Measurements from ENCODE around the gene TCF7. TPM values are rescaled to one million over a fixed set of nuclear protein-coding genes. Genes with fewer than 3 reads are reported as not detected.
A peak's percentile ranks its signal among the peaks of the same experiment; 100 is the strongest.

Gene TCF7
- total RNA-seq, 1 experiment from 2014 or later = 18.2 TPM

DNA sequence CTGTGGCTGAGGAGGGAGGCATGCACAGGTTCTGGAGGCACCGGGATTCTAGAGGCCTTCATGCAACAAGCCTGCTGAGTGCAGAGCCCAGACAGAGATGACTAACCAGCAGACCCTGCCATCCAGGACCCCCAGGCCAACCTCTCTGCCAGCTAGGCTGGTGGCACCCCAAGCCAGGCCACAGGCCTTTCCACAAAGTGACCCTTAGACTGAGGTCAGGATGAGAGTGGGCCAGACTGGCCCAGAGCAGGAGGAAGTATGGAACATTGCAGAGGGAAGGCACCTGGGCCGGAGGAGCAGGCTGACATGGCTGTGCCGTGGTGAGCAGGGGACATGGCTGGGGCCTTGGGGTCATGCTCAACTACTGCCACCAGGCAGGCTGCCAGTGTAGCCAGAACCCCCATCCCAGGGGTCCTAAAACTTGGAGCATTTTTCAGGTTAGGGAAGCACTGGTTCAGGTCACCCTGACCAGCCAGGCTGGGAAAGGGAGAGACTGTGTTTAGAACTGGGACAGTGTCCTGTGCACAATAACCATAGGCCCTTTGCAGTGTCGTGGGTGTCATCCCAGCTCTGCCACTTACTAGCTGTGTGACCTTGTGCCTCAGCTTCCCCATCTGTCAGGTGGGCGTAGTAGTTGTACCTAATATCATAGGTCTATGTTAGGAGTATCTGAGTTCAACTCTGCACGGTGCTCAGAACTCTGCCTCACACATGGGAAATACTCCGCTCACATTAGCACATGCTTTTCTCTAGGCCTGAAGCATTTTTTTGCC is 17.3 kb downstream of the TCF7 start:
- no peaks in the 10 kb centered on the region for H3K27me3 Mint-ChIP-seq (ENCODE audit: low read depth)
- H3K9me3 Mint-ChIP-seq = no peaks in the 10 kb centered on the region
- no peak overlapping the region for H3K27ac ChIP-seq (ENCODE audit: insufficient read length, low read depth, low read length)
- H3K14ac ChIP-seq (ENCODE audit: insufficient read depth, low read length) = no peak overlapping the region
- no peak overlapping the region for H3K4me3 Mint-ChIP-seq
- H4K8ac ChIP-seq (replicated peaks; ENCODE audit: insufficient read length, low read depth, low read length) = no peak overlapping the region
- H3K79me1 ChIP-seq (ENCODE audit: insufficient read depth, low read depth, low read length, poor library complexity, severe bottlenecking) = no peaks in the 10 kb centered on the region
- no peak overlapping the region for H3K18ac ChIP-seq (ENCODE audit: insufficient read length, low read depth, low read length)
- no peak overlapping the region for H3K23ac ChIP-seq (ENCODE audit: insufficient read length, low read depth, low read length)
- H2AK5ac ChIP-seq (ENCODE audit: insufficient read length, low read length) = no peak overlapping the region
- H3K4me2 ChIP-seq (ENCODE audit: insufficient read depth, insufficient read length, low read length) = no peak overlapping the region
- no peaks in the 10 kb centered on the region; the same call in 1 of the 2 replicates for H3K79me2 ChIP-seq (ENCODE audit: insufficient read depth, low read length)
- no peaks in the 10 kb centered on the region for H3K27me3 ChIP-seq (ENCODE audit: insufficient read depth, low read length)
- H3K4me1 ChIP-seq (ENCODE audit: insufficient read depth, low read length) = no peaks in the 10 kb centered on the region
- no peak overlapping the region for H2BK120ac ChIP-seq (ENCODE audit: low read depth, low read length, poor library complexity, severe bottlenecking)
- H2BK20ac ChIP-seq (ENCODE audit: low read depth, low read length, poor library complexity, severe bottlenecking) = no peak overlapping the region
- H4K91ac ChIP-seq (ENCODE audit: insufficient read length, low read depth, low read length) = no peak overlapping the region
- H3T11ph ChIP-seq (ENCODE audit: low read length) = no peak overlapping the region
- no peaks in the 10 kb centered on the region for H3K9me3 ChIP-seq (ENCODE audit: control insufficient read depth, low read depth, low read length)
- no peak overlapping the region for H3K4ac ChIP-seq (ENCODE audit: low read depth, low read length)
- H2BK12ac ChIP-seq (ENCODE audit: insufficient read length, low read depth, low read length) = no peak overlapping the region
- peak overlapping the region in 1 of 3 experiments; percentile 39; a peak in 1 of 7 replicates for H3K27ac Mint-ChIP-seq
- WGBS (ENCODE audit: extremely low coverage, insufficient read length, low lambda C conversion rate) = no CpG with 5 or more reads among the region's 7 CpGs
- peaks cover 0 to 10% of the 10 kb centered on the region in 2 experiments for H3K4me1 Mint-ChIP-seq
- DNase-seq = no peak
- no peak overlapping the region for H2AFZ ChIP-seq (ENCODE audit: low read length)
- TF ChIP-seq, protein P1, sequence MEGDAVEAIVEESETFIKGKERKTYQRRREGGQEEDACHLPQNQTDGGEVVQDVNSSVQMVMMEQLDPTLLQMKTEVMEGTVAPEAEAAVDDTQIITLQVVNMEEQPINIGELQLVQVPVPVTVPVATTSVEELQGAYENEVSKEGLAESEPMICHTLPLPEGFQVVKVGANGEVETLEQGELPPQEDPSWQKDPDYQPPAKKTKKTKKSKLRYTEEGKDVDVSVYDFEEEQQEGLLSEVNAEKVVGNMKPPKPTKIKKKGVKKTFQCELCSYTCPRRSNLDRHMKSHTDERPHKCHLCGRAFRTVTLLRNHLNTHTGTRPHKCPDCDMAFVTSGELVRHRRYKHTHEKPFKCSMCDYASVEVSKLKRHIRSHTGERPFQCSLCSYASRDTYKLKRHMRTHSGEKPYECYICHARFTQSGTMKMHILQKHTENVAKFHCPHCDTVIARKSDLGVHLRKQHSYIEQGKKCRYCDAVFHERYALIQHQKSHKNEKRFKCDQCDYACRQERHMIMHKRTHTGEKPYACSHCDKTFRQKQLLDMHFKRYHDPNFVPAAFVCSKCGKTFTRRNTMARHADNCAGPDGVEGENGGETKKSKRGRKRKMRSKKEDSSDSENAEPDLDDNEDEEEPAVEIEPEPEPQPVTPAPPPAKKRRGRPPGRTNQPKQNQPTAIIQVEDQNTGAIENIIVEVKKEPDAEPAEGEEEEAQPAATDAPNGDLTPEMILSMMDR (conservative IDR thresholded peaks at IDR 0.05) = no peak
- no peak overlapping the region for H3K9ac ChIP-seq (ENCODE audit: extremely low read depth, insufficient read length, low read length)
- H4K5ac ChIP-seq (ENCODE audit: insufficient read length, low read depth, low read length) = no peak overlapping the region
- no peak overlapping the region for H3K56ac ChIP-seq (ENCODE audit: insufficient read length, low read depth, low read length)
- H2BK15ac ChIP-seq (ENCODE audit: low read depth, low read length) = no peak overlapping the region
- H2BK5ac ChIP-seq (ENCODE audit: insufficient read length, low read length) = no peak overlapping the region
- no peaks in the 10 kb centered on the region for H3K23me2 ChIP-seq (ENCODE audit: insufficient read length, low read depth, low read length, poor library complexity, severe bottlenecking)
- H3K36me3 Mint-ChIP-seq (ENCODE audit: insufficient read depth in 1 of 3, low read depth in 3 of 3) = peaks cover 5 to 12% (median 7%) of the 10 kb centered on the region in 3 experiments; a peak in 6 of 7 replicates
- peaks cover 3% of the 10 kb centered on the region for H4K20me1 ChIP-seq (ENCODE audit: control insufficient read depth, insufficient read depth, insufficient read length)

Data from H9 (cell line).